NT2/D1 (cell line): ENCODE measurements around the gene ADGRB3.

Experiments
- SUZ12 ChIP-seq: IDR thresholded peaks from 2 replicates; pipeline ENCODE4 v1.6.1; 2011; ENCODE audit not compliant: insufficient read length, insufficient read depth; ENCODE audit errors: extremely low read depth
- YY1 ChIP-seq: IDR thresholded peaks from 2 replicates; pipeline ENCODE4 v1.6.1; 2011; ENCODE audit not compliant: insufficient read length, insufficient read depth
- ZNF274 ChIP-seq: IDR thresholded peaks from 2 replicates; pipeline ENCODE4 v1.6.1; 2011; ENCODE audit warnings: mild to moderate bottlenecking, low read depth, low read length

DNA sequence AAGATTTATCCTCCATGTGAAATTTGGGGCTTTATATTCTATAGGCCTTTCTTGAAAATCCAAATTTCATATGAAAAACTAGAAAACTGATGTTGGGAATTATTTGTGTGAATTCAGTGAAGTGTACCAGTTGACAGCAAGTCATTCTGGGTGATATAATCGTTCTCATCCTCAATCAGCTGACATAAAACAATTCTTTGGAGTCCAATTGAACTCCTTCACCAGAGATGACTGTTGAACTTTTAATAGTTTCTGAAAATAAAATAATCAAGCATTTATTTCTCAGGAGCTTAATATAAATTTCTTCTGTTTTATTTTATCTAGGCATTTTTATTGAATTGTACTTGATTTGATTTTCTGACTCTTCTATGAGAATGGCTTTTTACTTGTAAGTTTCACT lies 92.6 kb downstream of the ADGRB3 start:
- TF ChIP-seq ZNF274 (no peak), YY1 (no peak), SUZ12 (no peak)
